HG03558 (cell line): ENCODE measurements around the gene SELENOS.
A peak's percentile ranks its signal among the peaks of the same experiment; 100 is the strongest.
"Not testable (repeated sequence)": the region's sequence is repeated elsewhere in the genome, so short reads cannot be mapped to it uniquely, and the experiment has no call there.

Source experiments
- ATAC-seq: cut with Tn5 transposase; IDR thresholded peaks from one replicate; pipeline ENCODE4 v1.9.1; 2021; ENCODE audit warnings: moderate number of reproducible peaks; ENCODE audit not compliant: unreplicated experiment; ENCODE audit errors: extremely low read depth

SELENOS gene

DNA sequence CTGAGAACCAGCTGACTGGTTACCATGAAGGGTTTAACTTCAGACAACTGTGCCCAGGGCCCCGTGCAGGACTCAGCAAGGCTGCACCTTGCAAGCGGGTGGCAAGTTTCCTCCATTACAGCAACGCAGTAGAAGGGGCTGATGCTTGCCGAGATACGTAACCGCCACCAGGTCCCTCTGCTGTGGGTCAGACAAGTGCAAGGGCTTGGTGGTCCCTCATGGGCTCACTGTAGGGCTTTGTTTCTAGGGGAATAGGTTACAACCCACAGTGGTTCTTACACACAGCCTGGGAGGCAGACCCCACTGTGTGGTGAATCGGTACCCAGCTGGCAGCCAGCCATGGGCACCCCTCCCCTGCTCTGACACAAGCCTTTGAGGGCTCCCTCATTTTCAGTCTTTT, 33.2 kb upstream of the SELENOS start:
- ATAC-seq, result no peak

DNA sequence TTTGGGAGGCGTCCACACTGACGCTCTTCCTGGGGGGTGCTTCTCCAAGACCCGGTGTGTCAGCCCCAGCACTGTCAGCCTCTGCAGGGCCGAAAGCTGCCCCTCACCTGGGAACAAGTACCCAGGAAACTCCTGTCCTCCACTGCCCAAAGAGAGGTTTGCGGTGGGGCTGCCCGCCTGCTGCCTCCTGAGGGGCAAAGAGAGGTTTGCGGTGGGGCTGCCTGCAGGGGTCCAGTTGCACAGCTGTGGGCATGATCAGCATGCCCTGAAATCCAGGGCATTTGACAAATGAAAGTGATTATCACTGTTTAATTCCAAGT, 32.8 kb upstream of the SELENOS start:
- no peak for ATAC-seq

DNA sequence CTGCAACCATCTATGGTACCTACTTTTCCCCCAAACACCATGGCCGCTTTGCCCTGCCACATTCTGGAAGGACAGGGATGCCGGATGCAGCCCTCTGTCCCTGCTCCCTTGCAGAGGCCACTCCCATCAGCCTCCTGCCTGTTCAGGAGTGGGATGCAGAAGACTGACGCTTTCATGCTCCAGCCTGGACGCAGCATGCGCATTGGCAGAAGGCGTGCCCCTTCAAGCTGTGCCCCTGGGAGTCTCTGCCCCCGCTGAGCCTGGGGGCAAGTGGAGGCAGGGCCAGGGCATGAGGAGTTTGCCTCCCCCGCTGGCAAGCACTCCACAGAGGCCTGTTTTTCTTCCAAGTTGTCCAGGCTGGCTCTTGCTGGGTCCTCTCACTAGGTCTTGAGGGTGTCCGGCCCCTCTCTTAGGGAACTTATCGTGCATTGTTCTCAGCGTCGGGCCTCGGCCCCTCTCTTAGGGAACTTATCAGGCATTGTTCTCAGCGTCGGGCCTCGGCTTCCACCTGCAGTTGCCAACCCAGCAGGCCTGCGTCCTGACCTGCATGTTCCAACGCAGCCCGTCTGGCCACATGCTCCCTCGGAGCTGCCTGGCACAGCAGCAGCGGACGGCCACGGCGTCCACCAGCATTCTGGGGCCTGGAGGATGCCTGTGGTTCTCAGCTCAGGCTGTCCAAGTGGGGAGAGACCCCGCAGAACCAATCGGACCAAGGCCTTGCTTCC, 32.3 kb upstream of the SELENOS start:
- ATAC-seq, result no peak

DNA sequence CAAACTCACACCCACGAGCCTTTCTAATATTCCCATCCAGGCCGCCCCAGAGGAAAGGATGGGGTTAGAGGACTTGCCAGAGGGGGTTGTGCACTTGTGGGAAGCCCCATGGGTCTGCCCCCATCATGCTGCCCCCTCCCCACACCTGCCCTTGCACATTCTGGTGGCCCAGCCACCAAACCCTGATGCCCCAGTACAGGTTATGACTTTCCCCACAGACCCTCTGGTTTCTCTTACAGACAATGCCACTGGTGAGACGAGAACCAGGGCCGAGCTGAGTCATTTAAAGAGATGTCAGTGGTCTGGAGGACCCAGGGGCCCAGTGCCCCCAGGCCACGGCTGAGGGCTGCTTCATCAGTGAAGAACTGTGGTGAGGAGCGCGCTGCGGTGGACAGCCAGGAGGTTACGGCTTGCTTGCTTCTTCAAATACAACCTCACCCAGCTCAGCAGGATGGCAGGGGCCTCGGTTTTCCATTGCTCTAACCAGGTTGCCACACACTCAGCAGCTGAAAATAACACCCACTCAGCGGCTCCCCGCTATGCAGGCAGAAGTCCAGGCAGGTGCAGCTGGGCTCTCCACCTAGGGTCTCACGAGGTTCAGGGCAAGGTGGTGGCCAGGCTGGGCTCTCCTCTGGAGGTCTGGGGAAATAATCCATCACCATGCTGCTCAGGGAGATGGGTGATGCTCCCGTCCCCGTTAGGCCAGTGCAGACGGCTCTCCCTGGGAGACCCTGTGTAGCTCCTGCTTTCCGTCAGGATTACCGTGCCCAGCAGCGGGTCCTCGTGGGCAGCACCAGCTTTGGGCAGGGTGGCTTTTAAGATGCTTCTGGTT, 31.5 kb upstream of the SELENOS start:
- ATAC-seq, result no peak

DNA sequence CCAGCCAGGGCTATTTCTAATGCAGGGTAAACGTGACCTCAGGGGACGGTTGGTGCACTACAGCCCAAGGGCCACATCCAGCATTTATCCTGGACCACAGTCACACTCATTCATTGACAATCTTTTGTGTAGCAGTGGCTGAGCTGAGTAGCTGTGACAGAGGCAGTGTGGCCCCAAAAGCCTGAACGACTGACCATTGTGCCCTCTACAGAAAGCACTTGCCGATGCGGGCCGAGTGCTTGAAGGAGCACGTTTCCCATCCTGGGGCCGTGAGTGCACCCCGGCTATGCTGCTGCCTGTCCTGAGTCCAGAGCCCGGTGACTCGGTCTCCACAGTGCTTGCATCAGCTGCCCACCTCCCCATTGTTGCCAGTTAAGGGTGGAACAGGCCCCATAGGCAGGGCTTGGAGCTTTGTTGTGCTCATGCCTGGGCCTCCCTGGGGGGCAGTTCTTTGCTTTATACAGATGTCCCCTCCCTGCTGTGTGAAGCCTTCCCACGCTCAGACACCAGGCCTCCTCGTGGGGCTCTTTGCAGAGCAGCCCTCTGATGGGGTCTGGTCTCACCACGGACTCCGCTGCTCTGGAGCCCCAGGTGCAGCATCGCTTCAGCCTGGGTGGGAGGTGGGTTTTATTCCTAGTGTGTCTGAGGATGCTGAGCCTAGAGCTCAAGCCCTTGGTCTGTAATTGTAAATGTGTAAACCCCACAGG, 30.8 kb upstream of the SELENOS start:
- ATAC-seq, result no peak

- no peak for ATAC-seq
Measured at GRCh38 chr15:101307048-101307896, 30.0 kb upstream of the SELENOS start.

DNA sequence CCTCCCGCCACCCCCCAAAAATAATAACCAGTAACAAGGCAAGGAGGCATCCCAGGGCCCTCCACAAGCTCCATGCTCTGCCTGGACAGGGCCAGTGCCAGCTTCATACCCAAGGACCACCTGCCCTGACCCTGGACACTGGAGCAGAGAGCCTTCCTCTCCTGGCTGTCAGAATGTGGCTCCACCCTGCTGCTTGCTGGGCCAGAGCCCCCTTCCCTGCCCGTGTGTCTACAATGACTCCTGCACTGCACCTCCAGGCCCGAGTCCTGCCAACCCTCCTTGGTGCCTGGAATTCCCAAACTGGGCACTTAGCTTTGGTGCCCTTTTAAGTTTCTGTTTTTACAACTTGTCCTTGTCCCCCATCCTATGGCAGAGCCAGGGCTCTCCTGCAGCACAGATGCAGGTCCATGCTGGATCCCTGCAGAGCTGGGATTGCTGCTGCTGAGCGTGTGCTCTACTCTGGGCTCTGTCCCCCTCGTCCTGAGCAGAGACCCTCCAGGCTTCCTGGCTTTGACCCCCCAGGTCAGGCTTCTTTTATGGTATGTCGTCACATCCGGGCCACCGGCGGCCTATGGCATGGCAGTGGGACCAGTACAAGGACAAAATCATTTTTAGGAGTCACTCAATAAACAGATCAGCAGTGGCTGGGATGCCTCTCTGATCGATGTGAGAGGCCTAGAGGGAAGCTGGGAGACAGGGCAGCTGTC, 29.2 kb upstream of the SELENOS start:
- no peak for ATAC-seq

DNA sequence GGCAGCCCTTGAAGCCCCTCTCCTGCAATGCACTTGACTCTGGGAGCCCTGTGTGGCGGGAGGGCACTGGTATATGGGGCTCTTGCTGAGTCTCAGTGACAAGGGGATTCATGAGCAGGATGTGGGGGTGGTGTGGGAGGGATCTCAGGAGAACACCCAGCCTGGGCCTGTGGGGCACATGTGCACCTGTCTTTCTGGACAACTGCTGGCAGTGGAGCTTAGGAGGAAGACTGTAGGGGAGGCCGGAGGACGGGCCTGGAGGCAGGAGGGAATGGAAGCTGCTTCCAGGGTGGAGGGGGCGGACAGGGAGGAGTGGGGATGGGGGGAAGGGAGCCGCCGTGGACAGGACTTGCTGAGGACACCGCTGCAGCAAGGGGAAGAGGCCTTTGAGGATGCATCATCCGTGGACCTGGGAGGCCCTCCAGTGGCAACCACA, 28.6 kb upstream of the SELENOS start:
- no peak for ATAC-seq

DNA sequence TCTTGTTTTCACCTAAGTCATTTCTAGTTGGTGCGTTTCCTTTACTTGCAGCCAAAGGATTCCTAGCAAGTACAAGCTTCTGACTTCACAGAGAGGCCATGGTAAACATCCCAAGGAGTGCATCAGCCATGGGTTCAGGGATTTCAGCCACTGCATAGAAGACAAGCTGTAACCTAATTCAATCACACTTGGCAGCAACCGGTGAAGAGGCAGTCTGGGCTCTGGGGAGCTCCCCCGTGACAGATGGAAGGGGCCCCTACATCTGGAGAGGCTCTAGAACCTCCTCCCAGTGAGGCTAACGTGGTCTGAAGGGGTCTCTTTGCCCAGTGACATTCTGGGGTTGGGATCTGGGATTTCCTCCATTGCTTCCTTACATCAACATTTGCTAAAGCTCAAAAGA, 26.1 kb upstream of the SELENOS start:
- ATAC-seq, result no peak

DNA sequence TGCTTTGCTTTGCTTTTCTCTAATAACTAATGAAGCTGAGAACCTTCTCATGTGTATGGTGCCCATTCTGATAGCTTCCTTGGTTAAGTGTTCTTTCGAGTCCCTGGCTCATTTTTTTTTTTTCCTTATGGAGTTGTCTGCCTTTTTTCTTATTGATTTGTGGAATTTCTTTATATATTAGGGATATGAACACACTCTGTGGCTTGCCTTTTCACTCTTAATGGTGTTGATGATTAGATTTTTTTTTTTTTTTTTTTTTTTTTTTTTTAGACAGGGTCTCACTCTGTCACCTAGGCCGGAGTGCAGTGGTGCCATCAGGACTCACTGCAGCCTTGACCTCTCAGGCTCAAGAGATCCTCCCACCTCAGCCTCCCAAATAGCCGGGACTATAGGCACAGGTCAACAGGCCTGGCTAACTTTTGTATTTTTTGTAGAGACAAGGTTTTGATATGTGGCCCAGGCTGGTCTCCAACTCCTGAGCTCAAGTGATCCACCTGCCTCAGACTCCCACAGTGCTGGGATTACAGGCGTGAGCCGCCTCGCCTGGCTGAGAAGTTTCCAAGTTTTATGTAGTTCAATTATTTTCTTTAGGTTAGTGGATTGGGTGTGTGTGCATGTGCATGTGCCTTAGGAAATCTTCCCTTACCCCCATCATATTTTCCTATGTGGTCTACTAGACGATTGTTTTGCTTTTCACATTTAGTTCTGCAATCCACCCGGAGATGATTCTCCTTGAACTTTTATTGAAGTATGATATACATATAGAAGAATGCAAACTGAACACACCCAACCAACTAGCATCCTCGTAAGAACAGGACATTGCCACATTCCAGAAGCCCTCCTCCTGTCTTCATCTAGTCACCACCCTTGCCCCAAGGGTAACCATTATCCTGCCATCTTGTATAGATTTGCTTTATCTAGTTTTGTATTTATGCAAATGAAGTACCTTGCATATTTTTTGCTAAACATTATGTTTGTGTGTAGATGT, 19.4 kb upstream of the SELENOS start:
- ATAC-seq, result no peak

GRCh38 chr15:101295607-101296161, 18.4 kb upstream of the SELENOS start:
- no peak for ATAC-seq

- peak; percentile 54 for ATAC-seq
Measured at GRCh38 chr15:101294731-101295606, 17.7 kb upstream of the SELENOS start, which contains the start of gene SNRPA1. TSS of gene SNRPA1 (minus strand) at chr15:101295248. CDS start at chr15:101295178, 70 bp downstream.

- ATAC-seq, result no peak
Measured at GRCh38 chr15:101293122-101293521, 15.8 kb upstream of the SELENOS start.

GRCh38 chr15:101288905-101289513, 11.7 kb upstream of the SELENOS start:
- ATAC-seq, result no peak

- not testable (repeated sequence) for ATAC-seq
Measured at GRCh38 chr15:101287342-101287741, 10.1 kb upstream of the SELENOS start.

DNA sequence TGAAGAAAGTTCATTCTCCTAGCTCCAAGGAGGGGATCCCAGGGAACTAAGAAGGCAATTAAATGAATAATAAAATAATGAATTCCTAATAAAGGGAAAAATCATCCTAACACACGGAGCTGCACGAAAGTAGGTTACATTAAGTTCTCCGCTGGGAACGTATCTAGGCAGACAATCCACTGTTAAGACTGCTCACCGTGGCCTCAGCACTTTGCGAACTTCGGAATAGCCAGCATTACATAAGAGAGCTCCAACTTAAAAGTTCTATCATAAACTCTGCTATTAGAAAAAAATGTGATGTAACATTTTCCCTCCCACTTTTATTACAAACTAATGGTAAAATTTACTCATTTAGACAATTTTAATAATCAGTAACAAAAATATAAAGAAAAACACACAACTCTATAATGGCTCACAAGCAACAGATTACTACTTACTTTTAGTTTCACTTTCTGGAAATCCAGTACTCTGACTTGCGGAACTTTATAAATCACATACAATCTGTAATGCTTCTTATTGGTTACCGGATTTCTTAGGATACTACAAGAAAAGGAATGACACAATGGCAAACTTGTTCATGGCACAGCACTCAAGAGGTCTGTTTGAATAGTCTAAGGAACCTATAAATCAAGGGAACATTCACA, 9.3 kb upstream of the SELENOS start:
- no peak for ATAC-seq
